ENCODE results near the gene NSMCE4A.
"Not testable (repeated sequence)": the region's sequence is repeated elsewhere in the genome, so short reads cannot be mapped to it uniquely, and the experiment has no call there.

GRCh38 chr10:121918800-121919199 lies 56.2 kb downstream of the NSMCE4A start:
- not testable (repeated sequence) for TF ChIP-seq CTCF (conservative IDR thresholded peaks at IDR 0.05; ENCODE audit: low read depth, low read length); EZH2 (IDR thresholded peaks at IDR 0.05; ENCODE audit: low read length, unreplicated experiment)

Data from PC-3 (cell line).